NOMO-1 (cell line): ENCODE results near the gene PCGF6.

ENCODE experiments used
- DNase-seq, 2 experiments: peaks; one replicate each; lab custom pipeline; 2025; ENCODE audit not compliant: unreplicated experiment in 2 of 2; lab: John Stamatoyannopoulos, UW

Gene PCGF6

GRCh38 chr10:103333934-103334520 lies 16.9 kb downstream of the PCGF6 start:
- peak in 1 of 2 experiments; percentile 7 for DNase-seq

GRCh38 chr10:103327906-103328305 lies 23.0 kb downstream of the PCGF6 start:
- DNase-seq, result no peak

GRCh38 chr10:103316087-103316486 lies 34.9 kb downstream of the PCGF6 start:
- DNase-seq, result no peak

- DNase-seq, result no peak
Measured at GRCh38 chr10:103310197-103310596, 40.7 kb downstream of the PCGF6 start.

GRCh38 chr10:103307594-103307993 lies 43.3 kb downstream of the PCGF6 start:
- DNase-seq, result no peak

GRCh38 chr10:103295374-103296015 lies 55.4 kb downstream of the PCGF6 start:
- DNase-seq, result no peak

GRCh38 chr10:103291588-103291987 lies 59.4 kb downstream of the PCGF6 start:
- DNase-seq, result no peak

- DNase-seq, result no peak
Measured at GRCh38 chr10:103287992-103288391, 62.9 kb downstream of the PCGF6 start.

- peak; percentile 64 to 76 for DNase-seq
Measured at GRCh38 chr10:103284170-103284569, 66.8 kb downstream of the PCGF6 start.

- DNase-seq, result no peak
Measured at GRCh38 chr10:103282961-103283360, 68.0 kb downstream of the PCGF6 start.

- DNase-seq, result no peak
Measured at GRCh38 chr10:103281753-103282152, 69.2 kb downstream of the PCGF6 start.

- DNase-seq, result no peak
Measured at GRCh38 chr10:103280506-103280905, 70.4 kb downstream of the PCGF6 start.

- no peak for DNase-seq
Measured at GRCh38 chr10:103280031-103280430, 70.9 kb downstream of the PCGF6 start.

GRCh38 chr10:103278862-103279298 lies 72.1 kb downstream of the PCGF6 start:
- peak in 1 of 2 experiments; percentile 16 for DNase-seq

GRCh38 chr10:103278537-103278823 lies 72.5 kb downstream of the PCGF6 start:
- no peak for DNase-seq

- DNase-seq, result no peak
Measured at GRCh38 chr10:103277713-103278536, 73.0 kb downstream of the PCGF6 start.

- DNase-seq, result no peak
Measured at GRCh38 chr10:103276896-103277712, 73.8 kb downstream of the PCGF6 start, which contains the start of gene INA. TSS of gene INA (plus strand) at chr10:103277138. CDS start at chr10:103277212, 74 bp downstream.

- no peak for DNase-seq
Measured at GRCh38 chr10:103276251-103276895, 74.6 kb downstream of the PCGF6 start.

- DNase-seq, result no peak
Measured at GRCh38 chr10:103273041-103273441, 77.9 kb downstream of the PCGF6 start.

- peak in 1 of 2 experiments; percentile 27 for DNase-seq
Measured at GRCh38 chr10:103265717-103266329, 85.1 kb downstream of the PCGF6 start.
